ENCODE results near the gene PIK3C2A.

PIK3C2A gene

GRCh38 chr11:17218403-17218802 lies 10.6 kb upstream of the PIK3C2A start:
- in situ Hi-C loops (cut with HindIII; ENCODE audit: low sequenced_read_pairs) = no loop called here

DNA sequence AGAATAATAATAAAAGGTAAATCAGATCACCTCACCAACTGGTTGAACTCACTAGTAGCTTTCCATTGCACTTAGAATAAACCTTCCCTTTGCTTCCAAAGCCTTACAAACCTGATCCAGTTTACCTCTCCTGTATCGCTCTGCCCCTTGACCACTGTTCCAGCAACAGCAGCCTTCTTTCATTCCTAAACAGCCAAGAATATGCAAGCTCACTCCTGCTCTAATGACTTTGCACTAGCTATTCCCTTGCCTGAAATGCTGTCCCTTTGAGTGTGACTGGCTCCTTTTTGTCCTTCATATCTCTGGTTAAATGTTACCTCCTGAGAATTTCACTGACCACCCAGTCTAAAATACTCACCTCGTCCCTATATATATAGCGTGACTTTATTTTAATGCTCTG lies 9.6 kb upstream of the PIK3C2A start:
- in situ Hi-C loops (cut with HindIII; ENCODE audit: low sequenced_read_pairs) = no loop called here

GRCh38 chr11:17214338-17214737 lies 6.6 kb upstream of the PIK3C2A start:
- in situ Hi-C loops (cut with HindIII; ENCODE audit: low sequenced_read_pairs) = no loop called here

- in situ Hi-C loops (cut with HindIII; ENCODE audit: low sequenced_read_pairs) = no loop called here
Observed at GRCh38 chr11:17211286-17211685, 3.5 kb upstream of the PIK3C2A start.

DNA sequence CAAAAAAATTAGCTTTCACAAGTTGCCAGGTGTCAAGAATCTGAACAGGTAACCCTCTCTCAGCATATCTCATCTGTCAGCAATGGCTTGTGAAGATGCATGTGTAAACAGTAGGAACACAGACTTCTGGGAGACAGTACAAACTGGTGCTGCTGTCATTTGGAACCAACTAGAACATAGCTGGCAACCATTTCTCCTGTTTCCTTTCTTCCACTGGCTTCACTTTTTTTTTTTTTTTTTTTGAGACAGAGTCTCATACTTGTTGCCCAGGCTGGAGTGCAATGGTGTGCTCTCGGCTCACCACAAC lies 2.1 kb upstream of the PIK3C2A start:
- in situ Hi-C loops (cut with HindIII; ENCODE audit: low sequenced_read_pairs) = no loop called here

GRCh38 chr11:17208257-17208999 lies 642 bp upstream of the PIK3C2A start:
- in situ Hi-C loops (cut with HindIII; ENCODE audit: low sequenced_read_pairs) = no loop called here

GRCh38 chr11:17206463-17206862 lies 1.3 kb downstream of the PIK3C2A start:
- in situ Hi-C loops (cut with HindIII; ENCODE audit: low sequenced_read_pairs) = no loop called here

DNA sequence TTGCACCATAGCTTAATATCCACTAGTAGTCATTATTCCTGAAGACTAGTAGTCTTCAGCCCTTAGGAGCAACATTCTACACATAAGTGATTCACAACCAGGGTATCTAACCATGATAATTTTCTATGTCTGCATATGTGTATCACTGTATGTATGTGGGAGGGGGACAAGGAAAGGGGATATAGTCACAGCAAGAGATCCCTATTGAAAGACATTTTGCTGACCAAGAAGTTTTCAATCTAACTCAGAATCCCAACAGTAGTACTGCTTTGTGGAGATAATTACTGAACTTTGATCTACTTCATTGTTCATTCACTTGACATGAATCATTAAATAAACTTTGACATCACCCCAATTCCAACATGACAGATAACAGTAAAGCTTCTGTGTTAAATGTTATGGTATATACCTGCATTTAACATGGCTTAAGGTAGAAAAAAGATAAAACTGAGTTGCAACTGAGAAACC lies 10.3 kb downstream of the PIK3C2A start:
- in situ Hi-C loops (cut with HindIII; ENCODE audit: low sequenced_read_pairs) = no loop called here

DNA sequence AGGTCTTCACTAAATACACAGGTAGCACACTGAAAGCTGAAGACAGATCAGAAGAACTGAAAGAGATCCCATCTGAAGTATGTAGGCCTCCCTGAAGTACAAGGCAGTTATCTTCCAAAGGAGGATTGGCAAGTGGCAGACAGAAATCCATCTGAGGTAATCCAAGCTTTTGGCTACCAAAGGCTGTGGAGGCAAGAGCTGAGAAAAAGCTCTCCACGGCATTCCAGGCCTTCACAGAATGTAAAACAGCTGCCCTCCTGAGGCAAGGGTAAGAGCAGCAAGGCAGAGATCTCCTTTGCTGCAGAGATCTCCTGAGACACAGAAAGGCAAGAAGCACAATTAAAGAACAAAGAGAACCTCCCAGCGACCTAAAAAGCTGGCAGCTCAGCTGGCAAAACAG lies 19.1 kb downstream of the PIK3C2A start:
- in situ Hi-C loops (cut with HindIII; ENCODE audit: low sequenced_read_pairs) = no loop called here

- in situ Hi-C loops (cut with HindIII; ENCODE audit: low sequenced_read_pairs) = no loop called here
Observed at GRCh38 chr11:17186932-17187692, 20.7 kb downstream of the PIK3C2A start.

- in situ Hi-C loops (cut with HindIII; ENCODE audit: low sequenced_read_pairs) = no loop called here
Observed at GRCh38 chr11:17185938-17186337, 21.8 kb downstream of the PIK3C2A start.

GRCh38 chr11:17184882-17185587 lies 22.8 kb downstream of the PIK3C2A start:
- in situ Hi-C loops (cut with HindIII; ENCODE audit: low sequenced_read_pairs) = no loop called here

DNA sequence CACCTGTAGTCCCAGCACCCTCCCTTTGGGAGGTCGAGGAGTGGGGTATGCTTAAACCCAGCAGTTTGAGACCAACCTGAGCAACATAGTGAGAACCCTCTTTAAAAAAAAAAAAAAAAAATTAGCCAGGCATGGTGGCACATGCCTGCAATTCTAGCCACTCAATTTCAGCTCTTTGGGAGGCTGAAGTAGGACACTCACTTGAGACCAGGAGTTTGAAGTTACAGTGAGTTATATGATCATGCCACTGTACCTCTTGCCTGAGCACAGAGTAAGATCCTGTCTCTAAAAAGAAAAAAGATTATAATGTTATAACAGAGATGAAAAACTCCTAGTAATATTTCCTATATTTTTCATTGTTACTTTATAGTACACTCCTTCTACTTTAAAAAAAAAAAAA lies 23.9 kb downstream of the PIK3C2A start:
- in situ Hi-C loops (cut with HindIII; ENCODE audit: low sequenced_read_pairs) = no loop called here

DNA sequence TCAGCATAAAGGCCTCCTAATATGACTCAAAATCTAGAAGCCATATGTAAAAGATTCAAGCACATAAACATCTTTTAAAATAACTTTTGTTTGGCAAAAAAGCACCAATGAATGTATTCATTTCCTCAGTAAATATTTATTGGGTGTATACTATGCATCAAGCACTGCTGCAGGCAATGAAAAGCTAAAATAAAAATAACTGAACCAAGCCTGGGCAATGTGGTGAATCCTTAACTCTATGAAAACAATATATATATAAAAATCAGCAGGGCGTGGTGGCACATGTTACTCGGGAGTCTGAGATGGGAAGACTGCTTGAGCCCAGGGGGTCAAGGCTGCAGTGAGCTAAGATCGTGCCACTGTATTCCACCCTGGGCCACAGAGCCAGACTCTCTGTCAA lies 27.8 kb downstream of the PIK3C2A start:
- in situ Hi-C loops (cut with HindIII; ENCODE audit: low sequenced_read_pairs) = no loop called here

DNA sequence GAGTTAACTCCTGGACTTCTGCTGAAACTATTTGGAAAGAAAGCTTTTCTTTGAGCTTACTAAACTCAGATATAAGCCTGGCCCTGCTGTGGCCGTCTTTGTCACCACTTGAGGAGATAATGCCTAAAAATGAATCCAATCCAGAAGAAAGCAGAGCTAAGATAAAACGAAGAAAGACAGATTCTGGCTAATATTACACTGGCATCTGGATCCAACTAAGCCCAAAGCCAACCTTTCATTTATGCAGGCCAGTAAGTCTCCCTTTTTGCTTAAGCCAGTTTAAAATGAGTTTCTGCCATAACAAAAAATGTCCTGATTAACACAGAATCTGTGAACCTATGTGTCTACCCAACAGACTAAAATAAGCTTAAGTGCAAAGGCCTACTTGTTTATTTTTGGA lies 34.5 kb downstream of the PIK3C2A start:
- in situ Hi-C loops (cut with HindIII; ENCODE audit: low sequenced_read_pairs) = no loop called here

DNA sequence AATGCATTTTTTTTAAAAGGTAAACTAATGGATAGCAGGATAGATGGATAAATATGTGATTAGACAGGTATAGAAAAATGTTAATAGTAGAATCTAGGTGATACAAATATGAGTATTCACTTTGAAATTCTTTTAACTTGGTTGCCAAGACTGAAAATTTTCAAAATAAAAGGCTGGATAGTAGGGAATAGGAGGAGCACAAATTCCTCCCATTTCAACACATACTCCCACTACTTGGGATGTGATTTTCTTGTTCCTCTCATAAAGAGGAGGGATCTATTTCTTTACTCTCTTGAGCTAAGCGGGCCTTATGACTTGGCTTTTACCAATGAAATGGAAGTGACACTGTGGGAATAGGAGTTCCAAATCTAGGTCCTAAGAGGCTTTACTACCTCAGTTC lies 35.9 kb downstream of the PIK3C2A start:
- in situ Hi-C loops (cut with HindIII; ENCODE audit: low sequenced_read_pairs) = no loop called here

DNA sequence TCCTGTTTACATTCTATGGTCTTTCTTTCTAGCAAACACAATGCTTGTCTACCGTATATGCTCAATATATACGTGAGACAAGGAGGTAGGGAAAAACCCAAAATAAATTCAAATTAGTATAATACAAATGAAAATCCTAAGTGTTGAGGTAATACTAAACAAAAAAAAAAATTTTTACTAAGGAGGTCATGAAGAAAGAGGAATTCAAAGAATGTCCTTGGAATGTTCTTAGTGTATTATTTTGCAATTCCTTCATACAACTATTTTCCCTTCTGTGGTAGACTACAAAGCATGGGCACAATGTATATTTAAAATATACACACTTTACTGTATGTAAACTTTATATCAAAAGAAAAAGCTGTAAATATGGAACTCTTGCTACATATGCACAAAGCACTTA lies 36.4 kb downstream of the PIK3C2A start:
- in situ Hi-C loops (cut with HindIII; ENCODE audit: low sequenced_read_pairs) = no loop called here

GRCh38 chr11:17169876-17170275 lies 37.9 kb downstream of the PIK3C2A start:
- in situ Hi-C loops (cut with HindIII; ENCODE audit: low sequenced_read_pairs) = no loop called here

GRCh38 chr11:17165247-17165890 lies 42.4 kb downstream of the PIK3C2A start:
- in situ Hi-C loops (cut with HindIII; ENCODE audit: low sequenced_read_pairs) = no loop called here

GRCh38 chr11:17164361-17165246 lies 43.2 kb downstream of the PIK3C2A start:
- in situ Hi-C loops (cut with HindIII; ENCODE audit: low sequenced_read_pairs) = no loop called here

Data from DLD1 (cell line).